HG03439 (cell line): ENCODE results near the gene ECSCR.
"Not testable (repeated sequence)": the region's sequence is repeated elsewhere in the genome, so short reads cannot be mapped to it uniquely, and the experiment has no call there.

Source experiments
- ATAC-seq: cut with Tn5 transposase; IDR thresholded peaks from one replicate; pipeline ENCODE4 v1.9.1; 2021; ENCODE audit warnings: mild to moderate bottlenecking, moderate library complexity; ENCODE audit not compliant: unreplicated experiment

The ECSCR gene

DNA sequence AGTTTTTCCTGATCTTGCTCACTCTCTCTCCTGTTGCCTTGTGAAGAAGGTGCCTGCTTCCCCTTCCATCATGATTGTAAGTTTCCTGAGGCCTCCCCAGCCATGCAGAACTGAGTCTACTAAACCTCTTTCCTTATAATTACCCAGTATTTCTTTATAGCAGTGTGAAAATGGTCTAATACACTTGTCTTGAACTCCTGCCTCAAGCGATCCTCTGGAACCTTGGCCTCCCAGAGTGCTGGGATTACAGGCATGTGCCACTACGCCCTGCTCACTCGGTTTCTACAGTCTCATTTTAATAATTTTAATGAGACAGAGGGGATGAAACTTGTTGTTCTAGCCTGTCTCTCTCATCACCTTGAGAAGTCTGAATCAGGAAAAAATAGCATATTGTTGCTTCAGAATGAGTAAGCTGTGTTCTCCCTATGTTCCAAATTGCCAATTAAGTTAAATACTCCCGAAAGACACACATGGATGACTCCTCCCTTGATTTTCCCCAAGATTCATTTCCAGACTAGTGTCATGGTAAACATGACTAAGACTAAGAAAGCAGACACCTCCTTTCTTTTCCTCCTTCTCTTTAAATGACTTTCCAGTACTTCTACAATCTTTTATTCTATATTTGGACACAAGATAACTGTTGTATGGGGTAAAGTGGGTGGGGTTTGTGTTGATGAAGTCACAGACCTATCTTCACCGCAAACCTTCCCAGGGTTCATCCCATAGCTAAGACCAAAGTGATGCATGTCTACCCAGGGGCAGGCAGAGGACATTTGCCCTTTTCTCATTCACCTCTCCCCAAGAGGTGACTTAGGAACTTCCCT lies 15.4 kb downstream of the ECSCR start:
- peak; percentile 68 for ATAC-seq

DNA sequence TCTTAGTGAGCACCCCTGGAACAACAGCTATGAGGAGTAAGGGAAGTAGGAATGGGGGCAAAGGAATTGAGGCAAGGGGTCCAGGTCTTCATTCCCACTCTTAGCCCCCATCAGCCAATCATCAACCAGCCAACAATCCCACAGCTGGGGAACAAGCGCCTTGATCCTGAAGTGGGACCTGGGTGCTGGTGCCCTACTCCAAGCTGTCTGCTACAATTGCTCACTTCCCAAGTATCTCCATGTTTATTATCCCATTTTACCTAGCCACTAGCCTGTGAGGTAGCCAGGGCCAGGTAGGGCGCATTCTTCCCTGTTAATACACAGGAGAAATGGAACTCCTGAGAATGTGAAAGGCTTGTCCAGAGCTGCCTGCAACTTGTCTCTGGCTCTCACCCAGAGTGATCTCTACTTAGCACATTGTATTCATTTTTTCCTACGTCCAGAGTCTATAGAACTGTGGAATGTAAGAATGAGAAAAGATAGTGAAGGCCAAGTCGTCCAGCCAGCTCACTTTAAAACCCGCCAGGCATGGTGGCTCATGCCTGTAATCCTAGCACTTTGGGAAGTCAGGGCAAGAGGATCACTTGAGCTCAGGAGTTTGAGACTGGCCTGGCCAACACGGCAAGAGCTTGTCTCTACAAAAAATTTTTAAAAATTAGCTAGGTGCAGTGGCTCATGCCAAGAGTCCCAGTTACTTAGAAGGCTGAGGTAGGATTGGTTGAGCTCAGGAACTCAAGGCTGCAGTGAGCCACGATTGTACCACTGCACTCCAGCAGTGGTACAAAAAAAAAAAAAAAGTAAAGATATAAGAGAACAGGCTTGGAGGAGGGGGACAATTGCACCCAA lies 17.0 kb downstream of the ECSCR start:
- no peak for ATAC-seq

DNA sequence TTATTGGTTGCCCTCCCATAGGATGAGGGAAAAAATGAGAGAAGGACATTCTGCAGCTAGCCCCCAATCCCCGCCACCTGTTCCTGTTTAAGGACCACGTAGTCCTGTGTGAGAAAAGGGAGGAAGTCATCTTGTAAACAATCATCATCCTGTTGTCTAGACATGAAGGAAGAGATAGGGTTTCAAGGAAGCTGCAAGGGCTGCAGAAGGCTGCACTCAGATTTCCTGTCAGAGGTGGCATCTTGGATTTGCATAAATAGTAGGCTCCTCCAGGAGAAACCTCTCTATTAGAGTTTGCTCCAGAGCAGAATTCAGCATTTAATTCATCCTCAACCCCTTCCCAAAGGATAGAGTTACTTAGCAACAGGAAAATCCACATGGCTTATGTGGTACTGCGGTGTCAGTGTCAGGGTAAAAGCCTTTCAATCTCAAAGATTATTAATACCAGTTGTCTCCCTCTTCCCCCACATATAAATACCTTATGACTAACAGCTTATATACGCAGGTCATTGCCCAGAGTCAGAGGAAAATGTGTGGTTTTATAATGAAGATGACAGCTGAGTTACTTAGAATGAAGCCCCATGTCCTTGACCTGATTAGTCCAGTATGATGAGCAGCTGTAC lies 18.6 kb downstream of the ECSCR start:
- no peak for ATAC-seq

DNA sequence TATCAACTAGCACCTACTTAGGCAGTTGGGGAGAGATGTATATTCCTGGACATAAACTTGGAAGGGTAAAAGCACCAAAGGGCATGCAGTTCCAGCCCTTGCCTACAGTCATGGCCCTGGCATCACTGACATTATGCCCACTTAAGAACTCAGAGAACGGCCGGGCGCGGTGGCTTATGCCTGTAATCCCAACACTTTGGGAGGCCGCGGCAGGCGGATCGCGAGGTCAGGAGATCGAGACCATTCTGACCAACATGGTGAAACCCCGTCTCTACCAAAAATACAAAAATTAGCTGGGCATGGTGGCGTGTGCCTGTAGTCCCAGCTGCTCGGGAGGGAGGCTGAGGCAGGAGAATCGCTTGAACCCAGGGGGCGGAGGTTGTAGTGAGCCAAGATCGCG lies 22.1 kb downstream of the ECSCR start:
- ATAC-seq, result not testable (repeated sequence)

DNA sequence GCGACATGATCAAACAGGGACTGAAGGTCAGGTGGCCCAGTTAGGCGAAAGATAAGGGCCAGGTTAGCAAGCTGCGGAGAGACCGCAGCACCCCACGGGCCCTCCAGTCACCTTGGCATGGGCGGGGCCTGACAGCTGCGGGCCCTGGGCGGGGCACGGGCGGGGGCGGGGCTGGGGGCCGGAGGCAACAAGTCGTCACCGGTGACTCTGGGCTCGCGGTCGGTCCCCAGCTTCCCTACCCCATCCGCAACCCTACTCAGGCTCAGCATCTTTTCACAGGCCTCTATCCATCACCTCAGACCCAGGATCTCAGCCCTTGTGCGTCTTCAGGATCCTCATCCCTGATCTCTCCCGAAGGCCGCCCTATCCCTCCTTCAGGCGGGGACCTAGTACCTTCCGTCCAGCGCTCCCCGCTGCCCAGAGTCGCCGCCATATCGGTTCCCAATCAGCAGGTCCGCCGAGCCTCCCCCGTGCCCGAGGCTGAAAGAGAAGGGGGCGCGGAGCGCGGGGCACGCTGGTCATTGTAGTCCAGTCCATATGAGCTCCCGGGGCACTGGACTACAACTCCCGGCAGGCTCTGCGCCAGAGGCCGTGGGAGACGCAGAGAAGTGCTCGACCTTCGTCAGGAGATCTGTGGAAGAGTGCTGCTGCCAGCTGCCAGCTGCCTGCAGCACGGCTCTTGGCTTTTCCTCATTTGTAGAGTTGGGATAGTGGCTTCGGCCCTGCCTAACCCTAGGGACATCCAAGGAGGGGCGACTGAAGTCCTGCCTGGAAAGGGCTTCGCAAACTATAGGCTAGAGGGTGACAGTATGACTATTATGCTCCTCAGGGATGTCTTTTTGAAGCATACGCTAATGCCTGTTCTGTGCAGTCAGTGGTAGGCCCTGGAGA lies 23.3 kb downstream of the ECSCR start, which contains the start of gene DNAJC18:
Gene DNAJC18 (minus strand): TSS at position 513 of the 891 bp plus-strand sequence. CDS start 80 bp downstream, at position 433.
- ATAC-seq, result peak; percentile 90

DNA sequence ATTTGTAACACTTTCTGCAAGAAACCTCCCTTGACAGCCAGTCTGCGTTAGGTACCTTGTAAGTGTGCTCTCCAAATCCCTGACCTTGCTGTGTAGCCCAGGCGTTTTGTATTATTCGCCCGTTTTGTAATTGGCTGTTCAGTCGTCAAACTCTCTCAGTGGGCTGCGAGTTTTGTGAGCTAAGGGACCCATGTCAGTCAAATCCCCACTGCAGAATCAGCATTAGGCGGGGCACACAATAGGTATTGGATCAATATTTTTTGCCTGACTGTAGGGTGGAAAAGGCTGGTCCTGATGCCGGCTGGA lies 23.9 kb downstream of the ECSCR start:
- peak; percentile 2 for ATAC-seq

DNA sequence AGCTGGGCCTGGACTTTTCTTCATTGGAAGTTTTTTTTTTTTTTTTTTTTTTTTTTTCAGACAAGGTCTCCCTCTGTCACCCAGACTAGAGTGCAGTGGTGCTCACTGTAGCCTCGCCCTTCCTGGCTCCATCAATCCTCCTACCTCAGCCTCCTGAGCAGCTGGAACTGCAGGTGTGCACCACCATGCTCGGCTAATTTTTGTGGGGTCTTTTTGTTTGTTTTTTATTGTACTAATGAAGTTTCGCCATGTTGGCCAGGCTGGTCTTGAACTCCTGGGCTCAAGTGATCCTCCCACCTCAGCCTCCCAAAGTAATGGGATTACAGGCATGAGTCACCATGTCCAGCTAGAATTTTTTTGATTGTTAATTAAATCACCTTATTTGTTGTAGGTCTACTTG lies 26.9 kb downstream of the ECSCR start:
- ATAC-seq, result no peak

DNA sequence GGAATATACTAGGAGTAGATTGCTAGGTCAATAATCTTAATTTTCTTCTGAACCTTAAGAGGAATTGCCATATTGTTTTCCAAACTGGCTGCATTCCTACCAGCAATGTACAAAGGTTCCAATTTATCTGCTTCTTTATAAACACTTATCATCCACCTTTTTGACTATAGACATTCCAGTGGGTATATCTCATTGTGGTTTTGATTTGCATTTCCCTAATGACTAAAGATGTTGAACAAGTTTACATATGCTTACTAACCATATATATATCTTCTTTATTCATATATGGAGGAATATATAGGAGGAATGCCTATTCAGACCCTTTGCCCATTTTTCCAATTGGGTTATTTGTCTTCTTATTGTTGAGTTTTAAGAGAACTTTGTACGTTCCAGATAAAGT lies 30.8 kb downstream of the ECSCR start:
- no peak for ATAC-seq

DNA sequence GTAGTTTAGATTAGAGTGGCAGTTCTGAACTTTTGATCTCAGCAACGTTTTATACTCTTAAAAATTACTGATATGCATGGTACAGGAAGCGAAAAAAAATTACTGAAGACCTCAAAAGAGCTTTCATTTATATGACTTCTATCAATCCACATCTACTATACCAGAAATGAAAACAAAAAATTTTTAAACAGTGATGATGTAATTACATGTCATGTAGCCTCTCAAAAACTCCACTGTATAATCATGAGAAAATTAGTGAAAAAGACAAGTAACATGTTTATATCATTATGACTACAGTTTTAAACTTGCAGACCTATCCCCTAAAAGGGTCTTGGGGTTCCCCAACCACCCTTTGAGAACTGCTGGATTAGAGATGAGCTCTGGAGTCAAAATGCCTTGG lies 32.5 kb downstream of the ECSCR start:
- no peak for ATAC-seq

DNA sequence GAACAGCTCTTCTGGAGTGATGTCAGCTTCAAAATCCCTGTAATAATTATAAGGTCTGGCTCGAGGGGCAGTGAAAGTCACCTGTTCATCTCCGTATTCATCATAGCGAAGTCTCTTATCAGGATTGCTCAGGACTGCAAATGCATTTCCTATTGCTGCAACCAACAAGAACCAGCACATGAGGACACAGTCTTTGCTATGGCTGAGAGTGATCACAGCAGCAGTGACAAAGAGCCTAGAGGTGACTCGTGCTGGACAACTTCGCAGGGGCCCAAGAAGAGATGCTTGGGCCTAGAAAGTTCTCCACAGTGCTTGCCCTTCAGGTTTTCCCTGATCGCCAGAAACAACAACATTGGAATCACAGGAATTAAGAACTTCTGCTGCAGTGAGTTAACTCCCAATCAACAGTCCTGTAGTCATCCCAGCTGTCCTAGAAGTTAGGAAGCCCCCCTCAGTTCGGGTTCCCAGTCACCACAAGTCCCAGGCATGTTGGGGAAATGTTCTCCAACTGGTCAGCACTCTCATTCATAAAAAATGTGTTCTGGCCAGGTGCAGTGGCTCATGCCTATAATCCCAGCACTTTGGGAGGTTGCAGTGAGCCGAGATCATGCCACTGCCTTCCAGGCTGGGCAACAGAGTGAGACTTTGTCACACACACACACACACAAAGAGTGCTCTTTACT lies 36.2 kb downstream of the ECSCR start:
- ATAC-seq, result no peak

DNA sequence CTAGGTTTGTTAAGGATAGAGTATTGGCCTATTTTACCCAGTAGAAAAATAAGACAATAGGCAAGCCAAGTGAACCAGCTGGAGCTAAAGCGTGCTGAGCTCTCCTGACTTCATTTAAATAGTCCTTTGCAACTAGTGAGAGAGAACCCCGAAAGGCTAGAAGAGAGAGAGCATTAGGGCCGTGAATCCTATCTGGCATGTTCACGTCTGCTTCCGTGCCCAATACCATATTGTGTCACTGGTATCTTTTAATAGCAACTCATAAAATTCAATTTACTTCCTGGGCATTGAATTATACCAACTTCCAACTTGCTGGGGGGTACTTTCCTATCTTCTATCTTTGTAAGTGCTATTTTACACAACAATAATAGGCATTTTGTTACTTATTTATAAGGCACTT lies 37.0 kb downstream of the ECSCR start:
- no peak for ATAC-seq

DNA sequence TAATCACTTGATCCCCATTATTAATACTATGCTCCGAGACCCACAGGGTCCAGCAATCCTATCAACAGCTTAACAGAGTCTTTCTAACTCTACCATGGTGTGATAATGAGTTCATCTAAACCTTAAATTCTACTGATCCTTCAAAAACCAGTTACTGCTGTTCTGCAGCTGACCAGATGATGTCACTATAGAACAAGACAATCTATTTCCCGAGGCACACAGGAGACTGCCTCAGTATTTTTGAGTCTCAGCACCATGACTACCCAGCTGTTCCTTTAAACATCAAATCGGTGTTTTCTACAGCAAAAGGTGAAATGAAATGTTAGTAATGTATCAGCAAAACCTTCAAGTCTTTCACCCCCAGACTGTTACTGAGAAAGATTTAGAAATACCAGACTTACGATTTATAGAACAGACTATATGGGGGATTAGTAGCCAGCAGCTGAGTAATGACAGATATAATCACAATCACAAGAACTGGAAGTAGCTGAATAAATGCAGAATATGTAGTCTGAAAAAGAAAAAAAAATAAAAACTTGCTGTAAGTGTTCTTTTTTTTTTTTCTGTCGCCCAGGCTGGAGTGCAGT lies 40.1 kb downstream of the ECSCR start:
- no peak for ATAC-seq

DNA sequence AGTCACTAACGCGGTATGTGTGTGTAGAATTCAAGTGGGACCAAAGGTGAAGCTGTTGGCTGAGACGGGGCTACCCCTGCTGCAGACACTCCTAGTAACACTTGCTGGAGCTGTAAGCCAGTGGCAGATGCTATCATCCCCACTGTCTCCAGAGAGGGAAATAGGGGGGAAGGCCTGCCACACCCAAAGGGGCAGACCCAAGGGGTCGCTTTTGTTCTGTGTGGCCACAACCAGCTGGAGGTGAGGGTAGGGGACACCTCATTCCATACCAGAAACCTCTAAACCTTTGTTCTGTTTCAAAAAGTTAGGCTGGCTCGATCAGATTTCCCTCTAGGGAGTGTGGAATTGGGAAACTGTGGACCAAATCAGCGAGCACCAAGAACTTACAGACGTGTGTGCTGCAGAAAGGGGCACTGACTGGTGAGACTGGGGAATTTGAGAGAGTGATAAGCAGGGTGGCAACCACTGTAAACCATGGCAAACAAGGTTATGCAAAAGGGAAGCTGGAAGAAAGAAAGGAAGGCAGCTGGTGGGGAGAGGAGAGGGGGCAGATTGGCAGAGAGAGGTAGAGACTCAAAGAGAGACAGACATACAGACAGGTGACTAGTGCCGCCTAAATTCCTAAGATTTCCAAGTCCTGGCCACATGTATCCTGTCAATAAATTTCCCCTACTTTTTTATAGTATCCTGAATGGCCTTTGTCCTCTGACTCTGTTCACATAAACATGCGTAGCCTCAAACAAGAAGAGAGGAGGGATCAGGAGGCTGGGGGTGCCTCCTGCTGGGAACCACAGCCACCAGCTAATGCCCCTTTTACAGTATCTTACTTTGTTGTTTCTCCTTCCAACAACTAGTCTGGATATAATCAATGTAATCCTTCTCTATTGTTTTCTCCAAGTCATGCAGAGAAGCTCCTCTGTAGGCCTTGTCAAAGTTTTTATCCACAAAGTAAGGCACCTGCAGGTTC lies 43.0 kb downstream of the ECSCR start:
- ATAC-seq, result no peak

DNA sequence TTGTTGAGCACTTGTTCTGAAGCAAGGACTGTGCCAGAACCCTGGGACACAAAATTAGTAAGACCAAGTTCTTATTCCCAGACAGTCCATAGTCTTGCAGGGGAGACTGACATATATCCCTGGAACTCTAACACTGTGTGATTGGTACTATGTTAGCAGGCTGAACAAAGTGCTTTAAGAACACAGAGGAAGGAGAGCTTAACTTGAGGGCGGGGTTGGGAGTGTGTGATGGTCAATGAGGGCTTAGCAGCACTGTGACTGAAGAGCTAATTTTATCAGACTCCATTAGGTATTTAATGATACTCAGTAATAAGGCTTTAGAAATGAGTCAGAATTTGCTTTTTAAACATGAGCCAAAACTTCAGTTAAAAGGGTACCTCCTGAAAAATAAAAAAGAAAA lies 43.8 kb downstream of the ECSCR start:
- ATAC-seq, result no peak

DNA sequence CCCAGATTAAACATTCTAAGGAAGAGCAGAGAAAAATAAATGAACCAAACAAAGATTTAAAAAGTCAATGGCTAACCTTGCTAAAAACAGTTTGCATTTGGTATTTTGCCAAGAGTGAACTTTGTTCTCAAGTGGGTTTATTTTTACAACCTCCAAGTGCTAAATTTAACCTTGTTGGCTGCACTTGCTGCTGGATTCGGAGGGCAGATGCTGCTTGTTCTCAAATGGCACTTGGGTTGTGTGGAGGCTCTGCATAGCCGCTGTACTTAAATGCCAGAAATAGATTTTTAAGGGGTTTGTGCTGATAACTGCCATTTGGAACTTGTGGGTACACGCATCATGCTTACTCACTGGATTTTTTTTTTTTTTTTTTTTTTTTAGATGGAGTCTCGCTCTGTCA lies 45.3 kb downstream of the ECSCR start:
- no peak for ATAC-seq

DNA sequence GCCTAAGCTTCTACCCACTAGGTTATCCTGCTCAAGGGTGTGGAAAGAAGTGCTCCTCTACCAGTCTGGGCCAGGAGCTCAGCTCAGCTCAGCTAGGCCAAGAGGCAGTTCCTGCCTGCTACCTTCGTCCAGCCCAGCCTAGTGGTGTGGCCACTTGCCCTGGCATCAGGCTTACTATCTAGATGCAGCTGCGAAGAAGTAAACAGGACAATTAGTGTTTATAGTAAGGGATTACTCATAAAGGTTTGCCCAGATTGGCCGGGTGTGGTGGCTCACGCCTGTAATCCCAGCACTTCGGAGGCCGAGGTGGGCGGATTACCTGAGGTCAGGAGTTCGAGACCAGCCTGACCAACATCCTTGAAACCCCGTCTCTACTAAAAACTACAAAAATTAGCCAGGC lies 45.9 kb downstream of the ECSCR start:
- ATAC-seq, result no peak

DNA sequence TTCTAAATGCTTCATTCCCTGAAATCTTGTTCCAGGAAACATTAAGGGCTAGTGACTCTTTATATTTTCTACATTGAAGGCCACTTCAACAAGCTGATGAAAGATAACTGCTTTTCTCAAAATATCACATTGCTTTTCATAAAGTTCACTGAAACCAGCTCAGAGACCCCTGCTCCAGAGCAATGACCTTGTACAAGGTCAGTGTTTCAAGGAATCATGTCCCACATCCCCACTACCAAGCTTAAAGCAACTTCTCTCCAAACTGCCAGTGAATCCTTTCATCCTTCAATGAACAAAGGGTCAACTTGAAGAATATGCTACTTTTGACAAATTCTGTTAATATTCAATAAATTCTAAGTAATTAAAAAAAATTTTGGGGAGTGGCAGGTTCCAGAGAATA lies 46.7 kb downstream of the ECSCR start:
- ATAC-seq, result no peak

DNA sequence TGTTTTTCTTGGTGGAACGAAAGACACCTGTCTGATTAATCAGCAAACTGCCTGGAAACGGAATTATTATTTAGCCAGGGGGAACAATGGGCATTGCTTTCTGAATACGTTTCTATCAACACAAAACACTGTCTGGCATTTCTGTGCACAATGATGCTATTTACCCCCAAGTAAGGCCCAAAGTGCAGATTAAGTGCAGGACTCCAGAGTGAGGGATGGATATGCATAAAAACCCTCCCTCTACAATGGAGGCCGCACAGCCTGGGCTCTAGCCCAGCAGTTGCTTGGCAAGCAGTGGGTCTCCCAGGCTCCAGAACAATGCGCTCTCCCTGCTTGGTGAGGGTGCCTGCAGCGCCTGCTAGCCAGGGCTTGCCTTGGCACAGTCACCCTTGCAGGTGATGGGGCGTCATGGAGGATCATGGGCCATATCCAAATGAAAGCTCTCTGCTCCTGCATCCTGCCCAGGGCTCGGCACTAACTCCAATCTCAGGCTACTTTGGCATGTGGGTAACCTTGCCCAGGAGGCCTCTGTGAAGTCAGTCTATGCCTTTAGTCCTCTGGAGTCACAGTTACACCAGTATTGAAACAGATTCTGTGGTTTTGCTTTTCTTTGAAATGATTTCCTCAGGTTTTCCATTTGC lies 47.2 kb downstream of the ECSCR start:
- ATAC-seq, result no peak
